Astrocyte (in vitro differentiated cells and primary cell): ENCODE results near the gene SORBS2. TPM values are rescaled to one million over a fixed set of nuclear protein-coding genes. Genes with fewer than 3 reads are reported as not detected.

ENCODE experiments used
- DNase-seq: peaks from one replicate; pipeline ENCODE4 v3.0.0-alpha.2; 2010; ENCODE audit warnings: low read depth
- FAIRE-seq: peaks from 2 replicates; lab custom pipeline; 2011; peaks lifted over from hg19 to GRCh38; lab: Jason Lieb, UNC
- H2AFZ ChIP-seq: 2 replicates; pipeline ENCODE4 v1.6.0; 2012; ENCODE audit warnings: low read depth, low read length, inconsistent platforms
- H3K27ac ChIP-seq: 2 replicates; pipeline ENCODE4 v1.5.1; 2011; ENCODE audit warnings: low read depth, low read length, inconsistent platforms
- H3K27me3 ChIP-seq: 2 replicates; pipeline ENCODE4 v1.6.0; 2011; ENCODE audit warnings: low read length, inconsistent platforms; ENCODE audit not compliant: insufficient read depth
- H3K36me3 ChIP-seq: 2 replicates; pipeline ENCODE4 v1.5.1; 2011; ENCODE audit warnings: low read length, inconsistent platforms; ENCODE audit not compliant: insufficient read depth
- H3K4me1 ChIP-seq: 2 replicates; pipeline ENCODE4 v1.5.1; 2011; ENCODE audit warnings: low read length, inconsistent platforms; ENCODE audit not compliant: insufficient read depth
- H3K4me2 ChIP-seq: 2 replicates; pipeline ENCODE4 v1.6.0; 2012; ENCODE audit warnings: low read length, inconsistent platforms
- H3K4me3 ChIP-seq: 2 replicates; pipeline ENCODE4 v1.5.1; 2011; ENCODE audit warnings: low read depth, mild to moderate bottlenecking, low read length, inconsistent platforms; ENCODE audit not compliant: insufficient read depth
- H3K79me2 ChIP-seq: 2 replicates; pipeline ENCODE4 v1.6.0; 2012; ENCODE audit warnings: mild to moderate bottlenecking, low read length, inconsistent platforms; ENCODE audit not compliant: insufficient read depth
- H3K9ac ChIP-seq: 2 replicates; pipeline ENCODE4 v1.6.0; 2012; ENCODE audit warnings: mild to moderate bottlenecking, low read length, inconsistent platforms
- H3K9me3 ChIP-seq: 2 replicates; pipeline ENCODE4 v1.5.1; 2012; ENCODE audit warnings: low read depth, mild to moderate bottlenecking, low read length, inconsistent platforms; ENCODE audit not compliant: insufficient read depth
- H4K20me1 ChIP-seq: 2 replicates; pipeline ENCODE4 v1.6.0; 2012; ENCODE audit warnings: low read length, inconsistent platforms; ENCODE audit not compliant: insufficient read depth
- H3K27ac Mint-ChIP-seq: one replicate; pipeline ENCODE4 v1.8.0; 2021; ENCODE audit warnings: mild to moderate bottlenecking, mixed read lengths; ENCODE audit not compliant: unreplicated experiment
- H3K27me3 Mint-ChIP-seq: one replicate; pipeline ENCODE4 v1.8.0; 2021; ENCODE audit warnings: low read depth, mixed read lengths; ENCODE audit not compliant: unreplicated experiment
- H3K36me3 Mint-ChIP-seq: one replicate; pipeline ENCODE4 v1.8.0; 2021; ENCODE audit warnings: low read depth, mixed read lengths; ENCODE audit not compliant: unreplicated experiment
- H3K4me1 Mint-ChIP-seq: one replicate; pipeline ENCODE4 v1.8.0; 2021; ENCODE audit warnings: low read depth, mixed read lengths; ENCODE audit not compliant: unreplicated experiment
- H3K4me3 Mint-ChIP-seq: one replicate; pipeline ENCODE4 v1.8.0; 2021; ENCODE audit warnings: mild to moderate bottlenecking, moderate library complexity, mixed read lengths; ENCODE audit not compliant: unreplicated experiment
- H3K9me3 Mint-ChIP-seq: one replicate; pipeline ENCODE4 v1.8.0; 2021; ENCODE audit warnings: mild to moderate bottlenecking, mixed read lengths; ENCODE audit not compliant: unreplicated experiment
- CTCF ChIP-seq: IDR thresholded peaks from 2 replicates; pipeline ENCODE4 v1.5.1; 2011; ENCODE audit warnings: low read depth, mild to moderate bottlenecking, inconsistent platforms, low read length, moderate library complexity; ENCODE audit not compliant: insufficient read depth
- EZH2 ChIP-seq: IDR thresholded peaks from 2 replicates; pipeline ENCODE4 v1.6.1; 2012; ENCODE audit warnings: mild to moderate bottlenecking, low read length, inconsistent platforms; ENCODE audit not compliant: insufficient read depth
- total RNA-seq: library from RNA; stranded (reverse); gene quantifications from 2 replicates; pipeline ENCODE4 v1.2.1, GENCODE V29; 2021

The SORBS2 gene
- total RNA-seq, 1 donor from 2014 or later = 97.4 TPM

GRCh38 chr4:185648631-185649030 is 163.4 kb downstream of the SORBS2 start:
- H3K4me1 ChIP-seq = no peaks in the 10 kb centered on the region
- H3K9ac ChIP-seq = no peak overlapping the region
- no peak overlapping the region for H3K4me3 ChIP-seq
- H3K79me2 ChIP-seq = no peaks in the 10 kb centered on the region
- TF ChIP-seq EZH2 (no peak), CTCF (no peak)
- DNase-seq (no peak), FAIRE-seq (no peak)
- H3K36me3 ChIP-seq = peaks cover 6% of the 10 kb centered on the region
- Mint-ChIP-seq H3K27ac (no peak overlapping the region), H3K4me1 (peaks cover 4% of the 10 kb centered on the region), H3K36me3 (peaks cover 21% of the 10 kb centered on the region), H3K4me3 (no peak overlapping the region), H3K27me3 (no peaks in the 10 kb centered on the region), H3K9me3 (no peaks in the 10 kb centered on the region)
- H3K27me3 ChIP-seq = no peaks in the 10 kb centered on the region
- H3K9me3 ChIP-seq = no peaks in the 10 kb centered on the region
- no peak overlapping the region for H2AFZ ChIP-seq
- no peaks in the 10 kb centered on the region for H4K20me1 ChIP-seq
- no peak overlapping the region for H3K27ac ChIP-seq
- H3K4me2 ChIP-seq = no peak overlapping the region

GRCh38 chr4:185645403-185645802 is 166.6 kb downstream of the SORBS2 start:
- Histone ChIP-seq H3K9ac (no peak overlapping the region), H3K27ac (no peak overlapping the region), H3K4me1 (no peaks in the 10 kb centered on the region), H3K79me2 (no peaks in the 10 kb centered on the region), H3K4me2 (no peak overlapping the region), H3K27me3 (no peaks in the 10 kb centered on the region), H4K20me1 (no peaks in the 10 kb centered on the region), H3K9me3 (no peaks in the 10 kb centered on the region), H3K4me3 (no peak overlapping the region), H2AFZ (no peak overlapping the region), H3K36me3 (peaks cover 6% of the 10 kb centered on the region)
- FAIRE-seq = no peak
- peaks cover 14% of the 10 kb centered on the region for H3K4me1 Mint-ChIP-seq
- H3K36me3 Mint-ChIP-seq = peaks cover 24% of the 10 kb centered on the region
- no peak for DNase-seq
- no peak for TF ChIP-seq EZH2
- no peak for TF ChIP-seq CTCF
- H3K4me3 Mint-ChIP-seq = no peak overlapping the region
- no peak overlapping the region for H3K27ac Mint-ChIP-seq
- H3K9me3 Mint-ChIP-seq = no peaks in the 10 kb centered on the region
- no peaks in the 10 kb centered on the region for H3K27me3 Mint-ChIP-seq

GRCh38 chr4:185644408-185644807 is 167.6 kb downstream of the SORBS2 start:
- H3K27ac ChIP-seq = no peak overlapping the region
- Mint-ChIP-seq H3K27me3 (no peaks in the 10 kb centered on the region), H3K4me3 (no peak overlapping the region), H3K9me3 (no peaks in the 10 kb centered on the region), H3K27ac (no peak overlapping the region), H3K36me3 (peaks cover 23% of the 10 kb centered on the region), H3K4me1 (peaks cover 14% of the 10 kb centered on the region)
- H3K4me3 ChIP-seq = no peak overlapping the region
- H3K9ac ChIP-seq = no peak overlapping the region
- H3K27me3 ChIP-seq = no peaks in the 10 kb centered on the region
- no peaks in the 10 kb centered on the region for H3K9me3 ChIP-seq
- no peaks in the 10 kb centered on the region for H3K4me1 ChIP-seq
- FAIRE-seq (no peak), DNase-seq (no peak)
- H3K79me2 ChIP-seq = no peaks in the 10 kb centered on the region
- peaks cover 6% of the 10 kb centered on the region for H3K36me3 ChIP-seq
- no peak overlapping the region for H3K4me2 ChIP-seq
- TF ChIP-seq EZH2 = no peak
- no peak overlapping the region for H2AFZ ChIP-seq
- H4K20me1 ChIP-seq = no peaks in the 10 kb centered on the region
